ENCODE measurements around the gene NFATC1.

The NFATC1 gene

DNA sequence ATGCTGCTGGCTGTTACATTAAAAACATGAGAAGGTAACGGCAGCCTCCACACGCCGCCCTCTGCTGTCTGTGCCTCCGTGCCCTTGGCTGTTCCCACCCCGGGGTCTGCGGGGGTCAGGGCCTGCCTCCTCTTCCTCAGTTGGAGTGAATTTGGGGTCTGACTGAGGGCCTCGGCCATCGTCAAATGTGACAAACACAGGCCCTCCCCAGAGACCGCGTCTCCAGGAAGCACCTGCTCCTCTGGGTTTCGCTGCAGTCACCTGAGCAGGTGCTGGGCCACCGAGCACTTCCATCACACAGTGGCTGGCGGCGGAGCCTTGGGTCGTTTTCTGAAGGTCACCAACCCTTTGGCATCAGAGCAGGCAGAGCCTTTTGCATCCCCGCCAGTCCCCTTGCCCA, 70.9 kb downstream of the NFATC1 start:
- no peak overlapping the region for H3K4me3 ChIP-seq (ENCODE audit: low read depth, low read length)
- no peak for DNase-seq (ENCODE audit: low read depth)
- TF ChIP-seq, protein P1, sequence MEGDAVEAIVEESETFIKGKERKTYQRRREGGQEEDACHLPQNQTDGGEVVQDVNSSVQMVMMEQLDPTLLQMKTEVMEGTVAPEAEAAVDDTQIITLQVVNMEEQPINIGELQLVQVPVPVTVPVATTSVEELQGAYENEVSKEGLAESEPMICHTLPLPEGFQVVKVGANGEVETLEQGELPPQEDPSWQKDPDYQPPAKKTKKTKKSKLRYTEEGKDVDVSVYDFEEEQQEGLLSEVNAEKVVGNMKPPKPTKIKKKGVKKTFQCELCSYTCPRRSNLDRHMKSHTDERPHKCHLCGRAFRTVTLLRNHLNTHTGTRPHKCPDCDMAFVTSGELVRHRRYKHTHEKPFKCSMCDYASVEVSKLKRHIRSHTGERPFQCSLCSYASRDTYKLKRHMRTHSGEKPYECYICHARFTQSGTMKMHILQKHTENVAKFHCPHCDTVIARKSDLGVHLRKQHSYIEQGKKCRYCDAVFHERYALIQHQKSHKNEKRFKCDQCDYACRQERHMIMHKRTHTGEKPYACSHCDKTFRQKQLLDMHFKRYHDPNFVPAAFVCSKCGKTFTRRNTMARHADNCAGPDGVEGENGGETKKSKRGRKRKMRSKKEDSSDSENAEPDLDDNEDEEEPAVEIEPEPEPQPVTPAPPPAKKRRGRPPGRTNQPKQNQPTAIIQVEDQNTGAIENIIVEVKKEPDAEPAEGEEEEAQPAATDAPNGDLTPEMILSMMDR (IDR thresholded peaks at IDR 0.05; ENCODE audit: control insufficient read depth, extremely low read depth, insufficient read depth): no peak

DNA sequence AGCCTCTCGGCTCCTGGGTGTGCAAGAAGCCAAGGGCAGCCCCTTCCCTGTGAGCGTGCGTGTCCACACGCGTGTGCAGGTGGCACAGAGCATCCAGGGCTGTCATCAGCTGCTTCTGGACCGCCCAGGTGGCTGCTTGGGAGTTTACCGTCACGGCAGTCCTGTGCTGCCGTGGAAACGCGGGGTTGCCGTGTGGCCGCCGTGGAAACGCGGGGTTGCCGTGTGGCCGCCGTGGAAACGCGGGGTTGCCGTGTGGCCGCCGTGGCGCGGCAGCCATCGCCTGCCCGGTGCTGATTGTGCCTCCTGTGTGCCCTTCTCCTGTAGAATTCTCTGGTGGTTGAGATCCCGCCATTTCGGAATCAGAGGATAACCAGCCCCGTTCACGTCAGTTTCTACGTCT, 71.4 kb downstream of the NFATC1 start:
- H3K4me3 ChIP-seq (ENCODE audit: low read depth, low read length): no peak overlapping the region
- TF ChIP-seq, protein P1 (IDR thresholded peaks at IDR 0.05; ENCODE audit: control insufficient read depth, extremely low read depth, insufficient read depth): no peak

DNA sequence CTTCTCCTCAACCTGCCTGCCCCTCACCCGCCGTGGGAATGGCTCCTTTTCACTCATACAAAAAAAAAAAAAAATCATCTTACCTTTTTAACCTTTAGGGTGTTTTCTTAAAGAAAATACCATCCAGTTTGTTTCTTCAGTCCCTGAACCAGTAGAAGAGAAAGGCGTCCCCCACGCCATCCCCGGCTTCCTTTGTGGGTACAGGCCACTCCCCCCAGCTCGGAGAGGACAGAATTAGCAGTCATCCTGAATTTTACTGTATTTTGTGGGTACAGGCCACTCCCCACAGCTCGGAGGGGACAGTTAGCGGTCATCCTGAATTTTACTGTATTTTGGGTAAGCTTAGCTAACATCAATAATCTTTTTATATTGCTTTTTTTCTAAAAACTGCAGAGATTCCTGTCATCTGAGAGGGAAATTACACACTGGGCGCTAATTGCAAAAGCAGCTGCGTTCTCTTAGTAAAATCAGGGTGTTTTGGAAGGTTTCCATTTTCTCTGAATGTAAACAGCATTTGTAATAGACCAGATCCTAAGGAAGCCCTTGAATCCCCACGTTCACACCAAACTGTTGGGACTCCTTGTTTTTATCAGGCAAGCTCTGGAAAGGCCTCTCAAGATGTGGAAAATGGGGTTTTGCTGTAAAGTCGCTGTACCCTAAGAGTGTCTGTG, 72.5 kb downstream of the NFATC1 start:
- TF ChIP-seq, protein P1 (IDR thresholded peaks at IDR 0.05; ENCODE audit: control insufficient read depth, extremely low read depth, insufficient read depth): no peak
- no peak overlapping the region for H3K4me3 ChIP-seq (ENCODE audit: low read depth, low read length)
- no peak for DNase-seq (ENCODE audit: low read depth)

More for the DNA sequence above, 71.4 kb downstream of the NFATC1 start:
- no peak for DNase-seq (ENCODE audit: low read depth)

DNA sequence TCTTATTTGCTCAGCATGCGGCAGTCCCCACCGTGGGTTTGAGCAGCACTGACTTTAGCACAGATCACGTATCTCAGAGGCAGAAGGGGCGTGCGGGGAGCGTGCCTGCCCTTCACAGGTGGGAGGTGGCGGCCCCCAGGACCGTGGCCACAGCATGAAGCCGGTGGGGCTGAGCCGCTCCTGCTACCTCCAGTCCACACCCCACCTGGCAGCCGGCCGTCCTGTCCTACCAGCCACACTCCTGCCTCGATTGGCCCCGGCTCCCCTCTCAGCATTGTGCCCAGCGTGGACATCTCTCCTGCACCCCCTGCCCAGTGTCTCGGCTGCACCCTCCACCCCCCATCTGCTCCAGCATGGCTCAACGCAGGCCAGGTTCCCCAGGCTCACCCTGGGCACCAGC, 73.6 kb downstream of the NFATC1 start:
- DNase-seq (ENCODE audit: low read depth): no peak
- no peak overlapping the region for H3K4me3 ChIP-seq (ENCODE audit: low read depth, low read length)
- TF ChIP-seq, protein P1 (IDR thresholded peaks at IDR 0.05; ENCODE audit: control insufficient read depth, extremely low read depth, insufficient read depth): no peak

DNA sequence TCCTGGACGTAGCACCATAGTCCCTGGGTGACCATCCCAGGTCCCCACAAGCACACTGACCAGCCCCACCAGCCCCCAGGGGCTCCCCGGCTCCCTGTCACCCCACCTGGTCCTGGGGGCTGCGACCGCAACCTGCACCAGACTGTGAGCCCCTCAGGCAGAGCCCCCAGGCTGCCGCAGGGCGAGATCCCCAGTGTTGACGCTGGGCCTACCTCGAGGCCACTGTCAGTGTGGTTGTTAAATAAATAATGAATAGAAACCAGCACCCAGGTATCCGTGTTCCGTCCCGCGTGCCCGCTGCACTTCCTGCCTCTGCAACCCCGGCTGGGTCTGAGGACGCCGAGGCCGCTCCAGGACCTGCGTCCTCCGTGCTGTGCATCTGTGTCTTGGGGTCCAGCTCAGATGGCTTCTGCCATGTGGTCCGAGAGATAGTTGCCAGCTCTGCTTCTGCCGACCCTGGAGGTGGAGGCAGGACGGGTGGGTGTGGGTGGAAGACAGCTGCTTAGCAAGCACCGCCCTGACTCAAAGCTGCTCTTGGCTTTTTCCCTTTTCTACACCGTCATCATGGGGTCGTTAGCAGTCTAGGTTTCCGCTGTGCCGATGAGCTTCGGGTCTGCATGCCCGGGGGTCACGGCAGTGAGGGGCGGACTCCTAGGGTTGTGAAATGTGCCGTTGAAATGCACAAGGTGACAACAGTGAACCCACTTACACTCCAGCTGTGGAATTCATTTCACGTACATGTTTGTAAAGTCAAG, 74.2 kb downstream of the NFATC1 start:
- TF ChIP-seq, protein P1 (IDR thresholded peaks at IDR 0.05; ENCODE audit: control insufficient read depth, extremely low read depth, insufficient read depth): no peak
- DNase-seq (ENCODE audit: low read depth): no peak
- H3K4me3 ChIP-seq (ENCODE audit: low read depth, low read length): no peak overlapping the region

DNA sequence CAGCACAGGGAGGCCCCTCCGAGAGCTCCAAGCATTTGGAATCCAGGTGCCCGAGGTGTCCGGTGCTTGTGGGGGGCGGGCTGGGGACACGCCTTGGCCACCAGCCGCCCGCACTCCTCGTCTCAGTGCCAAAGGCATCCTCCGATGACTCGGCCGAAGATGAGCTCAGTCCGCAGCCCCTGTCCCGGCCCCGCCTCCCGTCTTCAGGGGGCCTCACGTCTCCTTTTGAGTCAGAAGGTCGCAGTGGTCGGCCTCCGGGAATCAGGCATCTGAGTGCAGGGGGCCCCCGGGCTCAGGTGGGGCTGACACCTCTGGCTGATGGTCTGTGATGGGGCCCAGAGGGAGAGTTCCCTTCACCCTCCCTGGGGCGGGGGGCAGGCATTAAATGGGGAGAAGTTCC, 74.8 kb downstream of the NFATC1 start:
- TF ChIP-seq, protein P1 (IDR thresholded peaks at IDR 0.05; ENCODE audit: control insufficient read depth, extremely low read depth, insufficient read depth): no peak
- no peak for DNase-seq (ENCODE audit: low read depth)
- H3K4me3 ChIP-seq (ENCODE audit: low read depth, low read length): no peak overlapping the region
